ENCODE measurements around the gene DCLK1.

DCLK1 gene

GRCh38 chr13:35731471-35731870, 399.7 kb downstream of the DCLK1 start:
- DNase-seq (ENCODE audit: low read depth), result no peak
- TF ChIP-seq CTCF (IDR thresholded peaks at IDR 0.05; ENCODE audit: control insufficient read depth, insufficient read depth, low read depth, low read length, missing control alignments), result no peak
- H3K4me3 ChIP-seq (ENCODE audit: control insufficient read depth, low read depth, low read length), result no peak overlapping the region

- H3K4me3 ChIP-seq (ENCODE audit: control insufficient read depth, low read depth, low read length), result no peak overlapping the region
- no peak for DNase-seq (ENCODE audit: low read depth)
- no peak for TF ChIP-seq CTCF (IDR thresholded peaks at IDR 0.05; ENCODE audit: control insufficient read depth, insufficient read depth, low read depth, low read length, missing control alignments)
Measured at GRCh38 chr13:35729926-35730627, 401.1 kb downstream of the DCLK1 start.

GRCh38 chr13:35727881-35728280, 403.3 kb downstream of the DCLK1 start:
- no peak for TF ChIP-seq CTCF (IDR thresholded peaks at IDR 0.05; ENCODE audit: control insufficient read depth, insufficient read depth, low read depth, low read length, missing control alignments)
- DNase-seq (ENCODE audit: low read depth), result no peak
- H3K4me3 ChIP-seq (ENCODE audit: control insufficient read depth, low read depth, low read length), result no peak overlapping the region

GRCh38 chr13:35724446-35724845, 406.7 kb downstream of the DCLK1 start:
- DNase-seq (ENCODE audit: low read depth), result no peak
- no peak for TF ChIP-seq CTCF (IDR thresholded peaks at IDR 0.05; ENCODE audit: control insufficient read depth, insufficient read depth, low read depth, low read length, missing control alignments)
- no peak overlapping the region for H3K4me3 ChIP-seq (ENCODE audit: control insufficient read depth, low read depth, low read length)

GRCh38 chr13:35723821-35724220, 407.4 kb downstream of the DCLK1 start:
- no peak for DNase-seq (ENCODE audit: low read depth)
- no peak overlapping the region for H3K4me3 ChIP-seq (ENCODE audit: control insufficient read depth, low read depth, low read length)
- TF ChIP-seq CTCF (IDR thresholded peaks at IDR 0.05; ENCODE audit: control insufficient read depth, insufficient read depth, low read depth, low read length, missing control alignments), result no peak

GRCh38 chr13:35723053-35723461, 408.1 kb downstream of the DCLK1 start:
- no peak for TF ChIP-seq CTCF (IDR thresholded peaks at IDR 0.05; ENCODE audit: control insufficient read depth, insufficient read depth, low read depth, low read length, missing control alignments)
- no peak overlapping the region for H3K4me3 ChIP-seq (ENCODE audit: control insufficient read depth, low read depth, low read length)
- no peak for DNase-seq (ENCODE audit: low read depth)

Data from AG09309 (cell line).